HepG2 (cell line): ENCODE measurements around the gene ALG10. TPM values are rescaled to one million over a fixed set of nuclear protein-coding genes. Genes with fewer than 3 reads are reported as not detected.
A peak's percentile ranks its signal among the peaks of the same experiment; 100 is the strongest.
"Not testable (repeated sequence)": the region's sequence is repeated elsewhere in the genome, so short reads cannot be mapped to it uniquely, and the experiment has no call there.

Experiments used
- ATAC-seq: fragments of 200-7000 bp; cut with Tn5 transposase; 3 replicates; pipeline ENCODE4 v1.9.1; 2020; ENCODE audit warnings: mild to moderate bottlenecking, moderate library complexity
- BruUV-seq: library from RNA; stranded (reverse); fragments of 400-500 nt; replicated peaks from 2 replicates; lab custom pipeline; 2021; lab: Mats Ljungman, UMichigan
- CTCF ChIA-PET: fragments of 300-600 bp; formaldehyde crosslinking; extraction: SDS; loops from one replicate; lab custom pipeline; 2021; ENCODE audit warnings: low total read pairs, inconsistent platforms, low intra/inter-chr PET ratio; lab: Yijun Ruan, JAX
- POLR2A ChIA-PET: fragments of 350-600 bp; sonication (Branson Sonifier 250); formaldehyde crosslinking; loops from one replicate; lab custom pipeline; 2020; ENCODE audit warnings: antibody characterized with exemption, inconsistent platforms; lab: Yijun Ruan, JAX
- DNase-seq: peaks from one replicate; pipeline ENCODE4 v3.0.0-alpha.2; 2015; ENCODE audit warnings: low spot score
- FAIRE-seq: peaks from 3 replicates; lab custom pipeline; 2011; peaks lifted over from hg19 to GRCh38; lab: Jason Lieb, UNC
- H2AFZ ChIP-seq: one replicate; pipeline ENCODE4 v1.6.1; 2011; ENCODE audit warnings: low read length, inconsistent platforms
- H3K27ac ChIP-seq: fragments of 300-600 bp; 3 replicates; pipeline ENCODE4 v1.8.0; 2011; ENCODE audit warnings: mixed run types, mild to moderate bottlenecking, mixed read lengths, low read length, inconsistent platforms; ENCODE audit not compliant: insufficient read depth; ENCODE audit errors: extremely low read length
- H3K27me3 ChIP-seq, 2 experiments: fragments of 200-600 bp in 1 of 2; 2 replicates in 1 of 2; 3 replicates in 1 of 2; pipeline versions ENCODE4 v1.6.0 to v1.8.0; 2011; ENCODE audit warnings: low read length in 2 of 2, mild to moderate bottlenecking in 2 of 2, moderate library complexity in 2 of 2, inconsistent platforms in 1 of 2; ENCODE audit not compliant: insufficient read depth in 2 of 2, control insufficient read depth in 1 of 2
- H3K36me3 ChIP-seq, 2 experiments: fragments of 200-600 bp in 1 of 2; replicated peaks in 1 of 2; 2 replicates in 1 of 2; 3 replicates in 1 of 2; pipeline versions ENCODE4 v1.5.1 to v1.8.0; 2011; ENCODE audit warnings: low read length in 2 of 2, inconsistent platforms in 1 of 2; ENCODE audit not compliant: insufficient read depth in 2 of 2, control insufficient read depth in 1 of 2
- H3K4me1 ChIP-seq: 2 replicates; pipeline ENCODE4 v1.5.1; 2012; ENCODE audit warnings: low read length, inconsistent platforms; ENCODE audit not compliant: insufficient read depth
- H3K4me2 ChIP-seq: 2 replicates; pipeline ENCODE4 v1.6.0; 2011; ENCODE audit warnings: low read depth, low read length, inconsistent platforms
- H3K4me3 ChIP-seq, 3 experiments: fragments of 200-600 bp in 1 of 3; sonication (generic), shearing (Covaris generic) in 1 of 3; replicated peaks in 1 of 3; 2 replicates each; pipeline ENCODE4 v1.5.1; 2011 to 2016; ENCODE audit warnings: low read length in 3 of 3, inconsistent platforms in 2 of 3, low read depth in 2 of 3, mild to moderate bottlenecking in 2 of 3, control low read depth in 1 of 3, mixed read lengths in 1 of 3; ENCODE audit not compliant: insufficient read depth in 1 of 3
- H3K79me2 ChIP-seq: one replicate; pipeline ENCODE4 v1.6.1; 2011; ENCODE audit warnings: low read length, inconsistent platforms; ENCODE audit not compliant: insufficient read depth
- H3K9ac ChIP-seq: 2 replicates; pipeline ENCODE4 v1.6.0; 2011; ENCODE audit warnings: mild to moderate bottlenecking, low read depth, low read length, inconsistent platforms; ENCODE audit not compliant: insufficient read depth
- H3K9me3 ChIP-seq: 2 replicates; pipeline ENCODE4 v1.5.1; 2012; ENCODE audit warnings: mild to moderate bottlenecking, low read length
- H4K20me1 ChIP-seq: 2 replicates; pipeline ENCODE4 v1.6.0; 2011; ENCODE audit warnings: inconsistent platforms, mild to moderate bottlenecking, low read length, moderate library complexity; ENCODE audit not compliant: insufficient read depth
- ARID5B ChIP-seq: IDR thresholded peaks from 2 replicates; pipeline ENCODE4 v1.4.0; 2020; ENCODE audit warnings: mild to moderate bottlenecking, missing genetic modification reagents
- BRCA1 ChIP-seq: sonication (generic); formaldehyde crosslinking; IDR thresholded peaks from 2 replicates; pipeline ENCODE4 v1.4.0; 2020; ENCODE audit warnings: missing genetic modification reagents
- CCDC6 ChIP-seq: sonication (generic); formaldehyde crosslinking; IDR thresholded peaks from 2 replicates; pipeline ENCODE4 v1.8.1; 2022; ENCODE audit warnings: mild to moderate bottlenecking, missing genetic modification reagents, moderate library complexity
- DR1 ChIP-seq: sonication (generic); formaldehyde crosslinking; IDR thresholded peaks from 2 replicates; pipeline ENCODE4 v1.8.0; 2021; ENCODE audit warnings: mild to moderate bottlenecking, missing genetic modification reagents, inconsistent platforms
- FOXO1 ChIP-seq: sonication (generic); formaldehyde crosslinking; IDR thresholded peaks from 2 replicates; pipeline ENCODE4 v1.4.0; 2020; ENCODE audit warnings: missing genetic modification reagents
- RAD21 ChIP-seq: fragments of 450-650 bp; formaldehyde crosslinking; IDR thresholded peaks from 2 replicates; pipeline ENCODE4 v1.5.0; 2020; ENCODE audit warnings: mild to moderate bottlenecking
- STAG1 ChIP-seq: sonication (generic); formaldehyde crosslinking; IDR thresholded peaks from 2 replicates; pipeline ENCODE4 v1.4.0; 2020; ENCODE audit warnings: missing genetic modification reagents
- ZNF17 ChIP-seq: sonication (generic); formaldehyde crosslinking; IDR thresholded peaks from 2 replicates; pipeline ENCODE4 v1.5.0; 2020; ENCODE audit warnings: mild to moderate bottlenecking, missing genetic modification reagents
- ZNF746 ChIP-seq: sonication (generic); formaldehyde crosslinking; IDR thresholded peaks from 2 replicates; pipeline ENCODE4 v1.8.0; 2022; ENCODE audit warnings: mild to moderate bottlenecking, missing genetic modification reagents
- WGBS: methylation state at CpG from one replicate; pipeline ENCODE4 v1.1.6; 2017; ENCODE audit warnings: low lambda C conversion rate; 5-methylcytosine and 5-hydroxymethylcytosine counted together
- in situ Hi-C: cut with HindIII; loops from 2 replicates; pipeline ENCODE4 v1.10.0; 2017; ENCODE audit warnings: low pct_unique_long_range_greater_than_20kb; ENCODE audit not compliant: extremely low pct_ligation_motif_present
- intact Hi-C: fragments of 100-400 bp; cut with micrococcal nuclease; formaldehyde crosslinking; loops from one replicate; pipeline ENCODE4 v1.10.0; 2022; ENCODE audit not compliant: unreplicated experiment
- polyA plus RNA-seq, 8 experiments: library from polyadenylated mRNA; depleted of rRNA in 3 of 8; stranded (reverse) in 7 of 8; unstranded in 1 of 8; fragments of >200 nt; fragmentation: Illumina TruSeq in 4 of 8; extraction: Trizol in 4 of 8; gene quantifications; 2 replicates each; pipeline versions ENCODE4 v1.2.1 to v1.2.3, GENCODE V29; 2011 to 2016; ENCODE audit warnings: low read depth in 4 of 8, missing spikeins in 1 of 8, mixed read lengths in 1 of 8; ENCODE audit not compliant: insufficient read depth in 1 of 8
- total RNA-seq, 5 experiments: library from RNA; depleted of rRNA; stranded (reverse); fragments of >200 nt; fragmentation: Illumina TruSeq; extraction: Trizol; gene quantifications; 2 replicates each; pipeline ENCODE4 v1.2.3, GENCODE V29; 2016; ENCODE audit warnings: low read depth in 1 of 5
- TF ChIP-seq, protein P1 (sequence below): sonication (generic); formaldehyde crosslinking; IDR thresholded peaks from 2 replicates; pipeline ENCODE4 v1.5.0; 2020; ENCODE audit warnings: mild to moderate bottlenecking, missing genetic modification reagents, moderate library complexity
- TF ChIP-seq, protein P2 (sequence below): IDR thresholded peaks from 2 replicates; pipeline ENCODE4 v1.6.1; 2016; ENCODE audit warnings: low read depth, control low read depth

Gene ALG10
- total and polyA plus RNA-seq, 2 of the 13 experiments (the other 11 are each of a cell fraction or from before 2014, with no cell fraction given): 7.9 to 17.4 TPM

DNA sequence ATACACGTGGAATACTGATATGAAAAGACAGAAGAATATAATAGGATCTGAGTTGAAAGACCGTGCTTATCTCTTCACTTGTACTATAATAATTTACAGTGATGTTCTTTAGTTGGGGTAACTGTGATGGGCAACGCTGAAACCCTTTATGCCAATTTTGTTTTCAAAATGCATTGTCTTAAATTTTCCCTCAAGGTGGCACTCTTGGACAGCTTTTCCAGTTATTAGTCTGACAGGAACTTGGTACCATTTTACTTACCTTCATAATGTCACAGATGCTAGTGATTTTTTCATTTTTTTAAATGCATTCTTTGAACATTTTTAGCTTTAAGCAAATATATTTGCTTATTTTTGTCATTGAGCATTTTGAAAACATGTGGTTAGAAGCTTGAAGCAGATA lies 16.1 kb downstream of the ALG10 start:
- H3K9ac ChIP-seq, POLR2A ChIA-PET, H4K20me1 ChIP-seq, H3K9me3 ChIP-seq, H3K4me1 ChIP-seq, H3K79me2 ChIP-seq, H3K27me3 ChIP-seq, BruUV-seq, H3K36me3 ChIP-seq, H3K4me2 ChIP-seq, H3K27ac ChIP-seq, H2AFZ ChIP-seq, H3K4me3 ChIP-seq: not testable (repeated sequence)
- intact Hi-C loops (loop anchor here (1.0 to 2.0 kb wide), 4 partner anchors 84 to 587 kb away; no protein-coding TSS in a partner anchor), in situ Hi-C loops (loop anchor here (10.0 kb wide), 1 partner anchor 586 kb away; no protein-coding TSS in a partner anchor)
- CTCF ChIA-PET: interaction anchor here (0.8 to 3.2 kb wide), 3 partner anchors 85 to 587 kb away, joined by 3 to 18 read pairs (median 4); no protein-coding TSS in a partner anchor
- TF ChIP-seq RAD21 (CRISPR knock-in tag) (0 out of 2 replicates have a peak, but pooled peaks have one; percentile 12), STAG1 (peak; percentile 72)
- TF ChIP-seq, protein P1, sequence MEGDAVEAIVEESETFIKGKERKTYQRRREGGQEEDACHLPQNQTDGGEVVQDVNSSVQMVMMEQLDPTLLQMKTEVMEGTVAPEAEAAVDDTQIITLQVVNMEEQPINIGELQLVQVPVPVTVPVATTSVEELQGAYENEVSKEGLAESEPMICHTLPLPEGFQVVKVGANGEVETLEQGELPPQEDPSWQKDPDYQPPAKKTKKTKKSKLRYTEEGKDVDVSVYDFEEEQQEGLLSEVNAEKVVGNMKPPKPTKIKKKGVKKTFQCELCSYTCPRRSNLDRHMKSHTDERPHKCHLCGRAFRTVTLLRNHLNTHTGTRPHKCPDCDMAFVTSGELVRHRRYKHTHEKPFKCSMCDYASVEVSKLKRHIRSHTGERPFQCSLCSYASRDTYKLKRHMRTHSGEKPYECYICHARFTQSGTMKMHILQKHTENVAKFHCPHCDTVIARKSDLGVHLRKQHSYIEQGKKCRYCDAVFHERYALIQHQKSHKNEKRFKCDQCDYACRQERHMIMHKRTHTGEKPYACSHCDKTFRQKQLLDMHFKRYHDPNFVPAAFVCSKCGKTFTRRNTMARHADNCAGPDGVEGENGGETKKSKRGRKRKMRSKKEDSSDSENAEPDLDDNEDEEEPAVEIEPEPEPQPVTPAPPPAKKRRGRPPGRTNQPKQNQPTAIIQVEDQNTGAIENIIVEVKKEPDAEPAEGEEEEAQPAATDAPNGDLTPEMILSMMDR (CRISPR knock-in tag): peak; percentile 63
- DNase-seq (peak; percentile 17), FAIRE-seq (peak; percentile 57), ATAC-seq (peak; percentile 54; the same call in 2 of the 3 replicates)
- WGBS: 12% methylated on average over 3 of the region's 3 CpGs

GRCh38 chr12:34046570-34046969 lies 24.3 kb downstream of the ALG10 start:
- Histone ChIP-seq H3K36me3 (no peaks in the 10 kb centered on the region), H3K4me1 (peaks cover 16% of the 10 kb centered on the region), H3K9ac (no peak overlapping the region), H3K9me3 (no peaks in the 10 kb centered on the region), H4K20me1 (no peaks in the 10 kb centered on the region), H3K4me3 (no peak overlapping the region), H2AFZ (no peak overlapping the region), H3K79me2 (no peaks in the 10 kb centered on the region), H3K27me3 (no peaks in the 10 kb centered on the region), H3K4me2 (no peak overlapping the region), H3K27ac (no peak overlapping the region)
- in situ Hi-C loops: loop anchor here (10.0 kb wide), 1 partner anchor 168 kb away; no protein-coding TSS in a partner anchor
- ATAC-seq (no peak), FAIRE-seq (no peak)
- no TSS peak for BruUV-seq
- TF ChIP-seq DR1 (no peak), ZNF746 (CRISPR knock-in tag) (no peak), ARID5B (no peak), BRCA1 (CRISPR knock-in tag) (no peak), ZNF17 (CRISPR knock-in tag) (no peak), CCDC6 (no peak), FOXO1 (CRISPR knock-in tag) (no peak)
- TF ChIP-seq, protein P2, sequence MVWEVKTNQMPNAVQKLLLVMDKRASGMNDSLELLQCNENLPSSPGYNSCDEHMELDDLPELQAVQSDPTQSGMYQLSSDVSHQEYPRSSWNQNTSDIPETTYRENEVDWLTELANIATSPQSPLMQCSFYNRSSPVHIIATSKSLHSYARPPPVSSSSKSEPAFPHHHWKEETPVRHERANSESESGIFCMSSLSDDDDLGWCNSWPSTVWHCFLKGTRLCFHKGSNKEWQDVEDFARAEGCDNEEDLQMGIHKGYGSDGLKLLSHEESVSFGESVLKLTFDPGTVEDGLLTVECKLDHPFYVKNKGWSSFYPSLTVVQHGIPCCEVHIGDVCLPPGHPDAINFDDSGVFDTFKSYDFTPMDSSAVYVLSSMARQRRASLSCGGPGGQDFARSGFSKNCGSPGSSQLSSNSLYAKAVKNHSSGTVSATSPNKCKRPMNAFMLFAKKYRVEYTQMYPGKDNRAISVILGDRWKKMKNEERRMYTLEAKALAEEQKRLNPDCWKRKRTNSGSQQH (CRISPR knock-in tag): no peak
- TF ChIP-seq, all 625 proteins: peak for 0
- POLR2A ChIA-PET: no interaction called here
- intact Hi-C loops: no loop called here
- CTCF ChIA-PET: no interaction called here
- DNase-seq: no peak
